Astrocyte (in vitro differentiated cells and primary cell): ENCODE measurements around the gene RHBDL1.

Experiments used
- CTCF ChIP-seq: IDR thresholded peaks from 2 replicates; pipeline ENCODE4 v1.5.1; 2011; ENCODE audit warnings: low read depth, mild to moderate bottlenecking, inconsistent platforms, low read length, moderate library complexity; ENCODE audit not compliant: insufficient read depth
- EZH2 ChIP-seq: IDR thresholded peaks from 2 replicates; pipeline ENCODE4 v1.6.1; 2012; ENCODE audit warnings: mild to moderate bottlenecking, low read length, inconsistent platforms; ENCODE audit not compliant: insufficient read depth

- TF ChIP-seq CTCF (no peak), EZH2 (no peak)
Measured at GRCh38 chr16:679814-680624, 4.5 kb downstream of the RHBDL1 start, which contains the start of gene STUB1.
